ENCODE results near the gene TEAD4.

Gene TEAD4

GRCh38 chr12:2944401-2945047 lies 14.7 kb upstream of the TEAD4 start:
- Mint-ChIP-seq H3K36me3 (peaks cover 2% of the 10 kb centered on the region), H3K9me3 (no peaks in the 10 kb centered on the region), H3K27me3 (peaks cover 4% of the 10 kb centered on the region), H3K4me3 (peak overlapping the region; percentile 62), H3K4me1 (peaks cover 5% of the 10 kb centered on the region), H3K27ac (no peak overlapping the region)
- peak; percentile 84 for ATAC-seq (ENCODE audit: low read depth)
- peak; percentile 37 to 41 for DNase-seq (ENCODE audit: low spot score in 2 of 2)

GRCh38 chr12:2949411-2949810 lies 9.8 kb upstream of the TEAD4 start:
- ATAC-seq (ENCODE audit: low read depth): no peak
- Mint-ChIP-seq H3K27me3 (peaks cover 7% of the 10 kb centered on the region), H3K9me3 (no peaks in the 10 kb centered on the region), H3K36me3 (no peaks in the 10 kb centered on the region), H3K27ac (no peak overlapping the region), H3K4me1 (peaks cover 4% of the 10 kb centered on the region), H3K4me3 (no peak overlapping the region)
- no peak for DNase-seq (ENCODE audit: low spot score in 2 of 2)

- H3K4me1 Mint-ChIP-seq: peaks cover 13% of the 10 kb centered on the region
- ATAC-seq (ENCODE audit: low read depth) (no peak), DNase-seq (ENCODE audit: low spot score in 2 of 2) (no peak)
- H3K27me3 Mint-ChIP-seq: peaks cover 24% of the 10 kb centered on the region
- peaks cover 2% of the 10 kb centered on the region for H3K36me3 Mint-ChIP-seq
- no peak overlapping the region for H3K27ac Mint-ChIP-seq
- no peak overlapping the region for H3K4me3 Mint-ChIP-seq
- no peaks in the 10 kb centered on the region for H3K9me3 Mint-ChIP-seq
Measured at GRCh38 chr12:2955888-2956287, 3.3 kb upstream of the TEAD4 start.

DNA sequence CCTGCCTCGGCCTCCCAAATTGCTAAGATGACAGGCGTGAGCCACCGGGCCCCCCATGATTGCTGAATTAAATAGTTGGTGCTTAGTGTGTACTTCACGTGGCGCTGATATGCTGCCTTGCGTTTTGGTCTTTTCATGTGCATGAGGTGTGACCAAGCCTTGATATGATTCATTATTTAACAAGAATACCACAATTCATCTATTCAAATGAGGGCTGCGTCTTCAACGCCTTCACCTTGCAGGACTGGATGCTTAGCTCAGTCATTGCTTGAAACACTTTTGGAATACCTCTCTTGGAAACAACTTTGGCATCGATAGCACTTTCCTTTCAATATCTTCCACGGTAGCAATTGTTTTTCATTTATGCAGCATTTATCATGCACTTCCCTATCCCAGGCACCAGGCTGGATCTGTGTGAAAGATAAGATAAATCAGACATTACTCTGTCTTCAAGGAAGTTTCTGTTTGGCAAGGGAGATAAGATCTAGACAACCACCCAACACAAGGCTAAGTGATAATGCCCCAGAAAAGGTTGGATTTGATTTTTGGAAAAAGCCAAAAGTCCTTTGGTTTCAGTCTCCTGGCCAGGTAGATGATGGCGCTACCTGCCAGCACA lies 1.3 kb upstream of the TEAD4 start:
- DNase-seq (ENCODE audit: low spot score in 2 of 2) (no peak), ATAC-seq (ENCODE audit: low read depth) (no peak)
- Mint-ChIP-seq H3K9me3 (no peaks in the 10 kb centered on the region), H3K4me1 (peaks cover 13% of the 10 kb centered on the region), H3K36me3 (peaks cover 2% of the 10 kb centered on the region), H3K4me3 (no peak overlapping the region), H3K27me3 (peaks cover 26% of the 10 kb centered on the region), H3K27ac (no peak overlapping the region)

DNA sequence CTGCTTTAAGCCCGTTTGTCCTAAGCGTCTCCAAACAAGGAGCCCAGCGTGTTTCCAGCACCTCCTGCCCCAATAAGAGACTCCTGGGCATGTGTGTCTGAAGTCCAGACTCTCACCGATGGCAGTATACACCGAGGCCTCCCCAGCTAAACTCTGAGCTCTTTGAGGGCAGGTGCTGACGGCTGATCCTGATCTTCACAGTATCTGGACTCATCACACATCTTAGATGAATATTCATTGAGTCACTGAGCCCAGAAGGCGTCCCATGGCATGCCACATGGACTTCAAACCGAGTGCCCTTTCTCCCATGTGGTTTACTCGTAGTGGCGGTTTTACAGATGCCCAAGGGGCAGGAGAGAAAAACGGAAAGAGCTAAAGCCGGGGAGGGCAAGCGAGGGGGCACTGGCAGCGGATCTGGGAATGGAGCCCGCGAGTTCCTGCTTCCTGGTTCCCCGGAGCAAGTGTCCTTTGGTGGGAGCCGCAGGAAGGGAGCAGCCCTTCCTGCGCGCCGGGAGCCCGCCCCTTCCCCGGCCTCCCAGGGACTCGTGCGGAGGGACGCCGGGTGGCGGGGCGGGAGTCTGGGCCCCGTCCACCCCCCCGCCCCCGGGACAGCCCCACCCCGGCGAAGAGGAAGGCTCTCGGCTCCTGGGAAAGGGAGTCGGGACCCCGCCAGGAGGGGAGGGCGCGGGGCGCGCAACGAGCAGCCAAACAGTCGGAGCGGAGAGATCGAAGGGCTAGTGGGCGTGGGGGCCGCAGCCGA lies 585 bp upstream of the TEAD4 start:
- H3K4me1 Mint-ChIP-seq: peaks cover 13% of the 10 kb centered on the region

GRCh38 chr12:2959505-2960389 lies 550 bp downstream of the TEAD4 start:
- Mint-ChIP-seq H3K36me3 (peaks cover 2% of the 10 kb centered on the region), H3K9me3 (no peaks in the 10 kb centered on the region)
- ATAC-seq (ENCODE audit: low read depth): peak; percentile 21

More for the DNA sequence above, 585 bp upstream of the TEAD4 start:
- H3K27me3 Mint-ChIP-seq: peaks cover 30% of the 10 kb centered on the region
- ATAC-seq (ENCODE audit: low read depth): no peak
- H3K27ac Mint-ChIP-seq: no peak overlapping the region
- peak overlapping the region; percentile 78 for H3K4me3 Mint-ChIP-seq
- no peak for DNase-seq (ENCODE audit: low spot score in 2 of 2)
- no peaks in the 10 kb centered on the region for H3K9me3 Mint-ChIP-seq
- peaks cover 2% of the 10 kb centered on the region for H3K36me3 Mint-ChIP-seq

DNA sequence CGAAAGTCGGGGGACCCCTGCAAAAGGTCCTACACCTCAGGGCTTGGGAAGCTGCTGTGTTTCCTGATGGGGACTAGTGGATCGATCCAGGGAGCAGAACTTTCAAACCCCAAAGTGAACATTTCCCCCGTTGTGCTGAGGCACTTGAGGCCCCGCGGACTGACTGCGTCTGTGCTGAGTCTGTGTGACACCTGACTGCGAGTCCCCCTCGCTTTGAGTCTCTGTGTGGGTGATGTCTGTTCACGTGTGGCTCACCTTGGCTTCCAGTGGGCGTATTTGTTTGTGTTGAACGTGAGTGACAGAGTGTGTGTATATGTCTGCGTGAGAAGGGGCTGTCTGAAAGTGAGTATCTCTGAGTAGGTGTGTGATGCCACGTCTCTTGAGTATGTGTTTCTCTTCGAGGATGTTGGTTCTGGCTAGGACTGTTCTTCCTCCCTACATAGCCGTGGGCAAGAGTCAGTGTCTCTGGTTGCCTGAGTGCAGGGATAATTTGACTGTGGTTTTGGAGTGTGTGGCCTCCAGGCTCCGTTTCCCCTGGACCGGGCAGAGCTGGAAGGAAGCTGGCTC lies 1.3 kb downstream of the TEAD4 start:
- Mint-ChIP-seq H3K9me3 (no peaks in the 10 kb centered on the region), H3K4me1 (peaks cover 13% of the 10 kb centered on the region), H3K4me3 (peak overlapping the region; percentile 55), H3K27me3 (peaks cover 38% of the 10 kb centered on the region), H3K27ac (no peak overlapping the region), H3K36me3 (peaks cover 2% of the 10 kb centered on the region)
- DNase-seq (ENCODE audit: low spot score in 2 of 2) (no peak), ATAC-seq (ENCODE audit: low read depth) (no peak)

More at GRCh38 chr12:2959505-2960389, 550 bp downstream of the TEAD4 start:
- peak overlapping the region; percentile 80 for H3K4me3 Mint-ChIP-seq
- H3K27ac Mint-ChIP-seq: no peak overlapping the region
- DNase-seq (ENCODE audit: low spot score in 2 of 2): no peak
- peaks cover 13% of the 10 kb centered on the region for H3K4me1 Mint-ChIP-seq
- peaks cover 36% of the 10 kb centered on the region for H3K27me3 Mint-ChIP-seq

GRCh38 chr12:2960996-2961616 lies 1.9 kb downstream of the TEAD4 start:
- Mint-ChIP-seq H3K27ac (no peak overlapping the region), H3K4me1 (peaks cover 13% of the 10 kb centered on the region), H3K36me3 (peaks cover 2% of the 10 kb centered on the region), H3K27me3 (peaks cover 42% of the 10 kb centered on the region), H3K4me3 (peak overlapping the region; percentile 55), H3K9me3 (no peaks in the 10 kb centered on the region)
- DNase-seq (ENCODE audit: low spot score in 2 of 2) (no peak), ATAC-seq (ENCODE audit: low read depth) (no peak)

DNA sequence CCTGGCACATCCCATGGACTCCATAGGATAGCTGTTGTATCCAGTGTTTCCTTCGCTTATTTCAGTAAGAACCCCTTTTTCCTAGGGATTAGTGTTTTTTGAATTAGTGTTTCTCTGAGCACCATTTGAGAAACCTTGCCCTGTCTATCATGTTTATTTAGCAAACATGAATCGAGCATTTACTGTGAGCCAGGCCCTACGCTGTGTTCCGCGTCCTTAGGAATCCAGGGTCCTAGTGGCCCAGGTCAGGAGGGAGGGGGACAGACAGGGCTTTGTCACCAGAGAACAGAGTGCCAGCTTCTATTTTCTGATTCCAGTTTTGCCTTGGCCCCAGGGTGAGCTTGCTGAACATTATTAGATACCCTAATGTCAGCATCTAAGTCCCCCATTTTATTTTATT lies 2.5 kb downstream of the TEAD4 start:
- H3K9me3 Mint-ChIP-seq: no peaks in the 10 kb centered on the region
- no peak overlapping the region for H3K4me3 Mint-ChIP-seq
- H3K27ac Mint-ChIP-seq: no peak overlapping the region
- no peak for DNase-seq (ENCODE audit: low spot score in 2 of 2)
- peaks cover 42% of the 10 kb centered on the region for H3K27me3 Mint-ChIP-seq
- ATAC-seq (ENCODE audit: low read depth): no peak
- peaks cover 2% of the 10 kb centered on the region for H3K36me3 Mint-ChIP-seq
- peaks cover 13% of the 10 kb centered on the region for H3K4me1 Mint-ChIP-seq

DNA sequence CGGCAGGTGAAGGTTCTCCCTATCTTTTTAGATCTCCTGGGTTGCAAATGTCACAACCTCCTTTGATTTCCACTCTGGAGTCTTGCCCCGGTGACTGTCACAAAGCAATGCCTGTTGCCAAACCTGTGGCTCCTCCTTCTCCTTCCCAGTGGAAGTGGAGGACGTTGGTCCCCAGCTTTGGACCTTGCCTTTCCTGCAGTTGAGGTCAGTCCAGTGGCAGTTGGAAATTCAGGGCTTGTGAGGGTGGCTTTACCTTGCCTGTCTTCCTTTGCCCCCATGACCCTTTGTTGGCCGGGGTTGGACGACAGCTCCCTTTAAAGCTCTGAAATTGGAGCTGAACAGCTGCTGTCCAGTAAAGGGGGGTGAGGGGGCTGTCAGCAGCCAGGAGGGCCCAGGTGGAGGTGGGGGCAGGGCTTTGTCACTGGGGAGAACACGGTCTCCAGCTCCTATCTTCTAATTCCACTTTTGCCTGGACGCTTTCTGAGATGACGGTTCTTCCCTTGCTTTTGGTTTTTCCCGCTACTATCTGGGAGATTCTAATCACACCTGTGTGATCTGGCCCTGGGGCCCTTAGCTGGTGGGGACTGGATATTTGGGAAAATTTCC lies 4.1 kb downstream of the TEAD4 start:
- Mint-ChIP-seq H3K4me1 (peaks cover 13% of the 10 kb centered on the region), H3K27ac (no peak overlapping the region), H3K36me3 (peaks cover 2% of the 10 kb centered on the region), H3K9me3 (no peaks in the 10 kb centered on the region), H3K27me3 (peaks cover 31% of the 10 kb centered on the region), H3K4me3 (no peak overlapping the region)
- no peak for DNase-seq (ENCODE audit: low spot score in 2 of 2)
- ATAC-seq (ENCODE audit: low read depth): no peak

- Mint-ChIP-seq H3K36me3 (no peaks in the 10 kb centered on the region), H3K4me1 (peaks cover 10% of the 10 kb centered on the region), H3K4me3 (no peak overlapping the region), H3K9me3 (no peaks in the 10 kb centered on the region), H3K27me3 (peaks cover 28% of the 10 kb centered on the region), H3K27ac (no peak overlapping the region)
- ATAC-seq (ENCODE audit: low read depth) (no peak), DNase-seq (ENCODE audit: low spot score in 2 of 2) (no peak)
Measured at GRCh38 chr12:2963760-2964292, 4.6 kb downstream of the TEAD4 start.

GRCh38 chr12:2967651-2968050 lies 8.5 kb downstream of the TEAD4 start:
- DNase-seq (ENCODE audit: low spot score in 2 of 2) (no peak), ATAC-seq (ENCODE audit: low read depth) (no peak)
- Mint-ChIP-seq H3K9me3 (no peaks in the 10 kb centered on the region), H3K4me3 (no peak overlapping the region), H3K27ac (no peak overlapping the region), H3K4me1 (no peaks in the 10 kb centered on the region), H3K27me3 (peaks cover 21% of the 10 kb centered on the region), H3K36me3 (no peaks in the 10 kb centered on the region)

- Mint-ChIP-seq H3K4me1 (no peaks in the 10 kb centered on the region), H3K27ac (no peak overlapping the region), H3K4me3 (no peak overlapping the region), H3K9me3 (no peaks in the 10 kb centered on the region), H3K27me3 (peaks cover 10% of the 10 kb centered on the region), H3K36me3 (no peaks in the 10 kb centered on the region)
- DNase-seq (ENCODE audit: low spot score in 2 of 2) (no peak), ATAC-seq (ENCODE audit: low read depth) (no peak)
Measured at GRCh38 chr12:2970744-2971143, 11.5 kb downstream of the TEAD4 start.

Measured in memory B cell (primary cell).